ENCODE results near the gene CACNA1C.

- TF ChIP-seq, protein P1, sequence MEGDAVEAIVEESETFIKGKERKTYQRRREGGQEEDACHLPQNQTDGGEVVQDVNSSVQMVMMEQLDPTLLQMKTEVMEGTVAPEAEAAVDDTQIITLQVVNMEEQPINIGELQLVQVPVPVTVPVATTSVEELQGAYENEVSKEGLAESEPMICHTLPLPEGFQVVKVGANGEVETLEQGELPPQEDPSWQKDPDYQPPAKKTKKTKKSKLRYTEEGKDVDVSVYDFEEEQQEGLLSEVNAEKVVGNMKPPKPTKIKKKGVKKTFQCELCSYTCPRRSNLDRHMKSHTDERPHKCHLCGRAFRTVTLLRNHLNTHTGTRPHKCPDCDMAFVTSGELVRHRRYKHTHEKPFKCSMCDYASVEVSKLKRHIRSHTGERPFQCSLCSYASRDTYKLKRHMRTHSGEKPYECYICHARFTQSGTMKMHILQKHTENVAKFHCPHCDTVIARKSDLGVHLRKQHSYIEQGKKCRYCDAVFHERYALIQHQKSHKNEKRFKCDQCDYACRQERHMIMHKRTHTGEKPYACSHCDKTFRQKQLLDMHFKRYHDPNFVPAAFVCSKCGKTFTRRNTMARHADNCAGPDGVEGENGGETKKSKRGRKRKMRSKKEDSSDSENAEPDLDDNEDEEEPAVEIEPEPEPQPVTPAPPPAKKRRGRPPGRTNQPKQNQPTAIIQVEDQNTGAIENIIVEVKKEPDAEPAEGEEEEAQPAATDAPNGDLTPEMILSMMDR (IDR thresholded peaks at IDR 0.05), result no peak
- TF ChIP-seq POLR2A (IDR thresholded peaks at IDR 0.05), result no peak
Measured at GRCh38 chr12:2575245-2575644, 522.5 kb downstream of the CACNA1C start.

Measured in tibial nerve (tissue), 3 donors.